Vagina (tissue), 2 donors: ENCODE data around the gene NAT9.

Source experiments
- CTCF ChIP-seq, 3 experiments: fragments of 450-650 bp in 2 of 3; fragments of 200-600 bp in 1 of 3; sonication (generic) in 1 of 3; IDR thresholded peaks; one replicate each; pipeline ENCODE4 v1.5.1; 2017 to 2019; ENCODE audit warnings: antibody characterized with exemption in 3 of 3, mild to moderate bottlenecking in 2 of 3, moderate library complexity in 2 of 3
- POLR2A ChIP-seq, 2 donors: fragments of 450-650 bp; IDR thresholded peaks; one replicate each; pipeline ENCODE4 v1.6.1; 2017; ENCODE audit warnings: antibody characterized with exemption in 2 of 2, mild to moderate bottlenecking in 2 of 2, moderate library complexity in 2 of 2

GRCh38 chr17:74780443-74781238 lies 4.5 kb upstream of the NAT9 start:
- TF ChIP-seq POLR2A (IDR thresholded peaks at IDR 0.05) (no peak), CTCF (IDR thresholded peaks at IDR 0.05) (no peak)
